ENCODE data around the gene SAMD9L. TPM values are rescaled to one million over a fixed set of nuclear protein-coding genes. Genes with fewer than 3 reads are reported as not detected.
"Not testable (repeated sequence)": the region's sequence is repeated elsewhere in the genome, so short reads cannot be mapped to it uniquely, and the experiment has no call there.

The SAMD9L gene
- total RNA-seq, 1 experiment from 2014 or later: not detected

DNA sequence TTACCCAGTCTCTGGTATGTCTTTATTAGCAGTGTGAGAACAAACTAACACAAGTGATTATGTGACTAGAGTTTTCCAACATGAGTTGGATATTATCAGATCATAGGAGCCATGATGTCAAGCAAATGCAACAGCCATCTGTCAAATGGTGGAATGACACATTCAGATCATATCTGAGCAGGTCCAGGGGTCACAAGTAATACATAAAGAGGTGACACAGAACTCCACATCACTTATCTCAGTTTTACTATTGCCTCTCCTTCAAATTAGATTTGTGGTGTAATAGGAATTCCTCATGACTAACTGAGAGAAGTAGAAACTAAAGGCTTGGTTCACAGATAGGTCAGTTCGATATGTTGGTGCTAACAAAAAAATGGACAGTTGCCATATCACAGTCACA is 12.2 kb upstream of the SAMD9L start:
- no peak overlapping the region for H3K4me3 ChIP-seq (ENCODE audit: insufficient read depth, low read depth, low read length)
- DNase-seq: no peak
- H3K27me3 ChIP-seq (ENCODE audit: control insufficient read depth, insufficient read depth, low read length): no peaks in the 10 kb centered on the region
- no peaks in the 10 kb centered on the region for H3K36me3 ChIP-seq (replicated peaks; ENCODE audit: control insufficient read depth, insufficient read depth, low read length)

DNA sequence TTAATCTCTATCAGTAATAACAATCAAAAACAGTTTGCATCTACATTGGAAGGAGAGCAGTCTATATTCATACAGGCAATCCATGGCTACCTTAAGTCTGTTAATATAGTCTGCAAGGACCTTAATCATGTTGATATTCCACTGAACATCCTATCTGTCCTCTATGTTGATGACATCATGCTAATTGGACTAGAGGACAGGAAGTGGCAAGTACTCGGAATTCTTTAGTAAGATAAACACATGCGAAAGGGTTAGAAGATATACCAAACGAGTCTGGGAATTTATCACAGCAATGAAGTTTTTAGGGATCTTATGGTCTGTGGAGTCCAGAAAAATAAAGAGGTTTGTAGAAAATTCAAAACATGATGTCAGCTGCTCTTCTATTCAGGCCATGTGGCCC is 11.3 kb upstream of the SAMD9L start:
- DNase-seq: no peak
- H3K27me3 ChIP-seq (ENCODE audit: control insufficient read depth, insufficient read depth, low read length): no peaks in the 10 kb centered on the region
- no peak overlapping the region for H3K4me3 ChIP-seq (ENCODE audit: insufficient read depth, low read depth, low read length)
- H3K36me3 ChIP-seq (replicated peaks; ENCODE audit: control insufficient read depth, insufficient read depth, low read length): no peaks in the 10 kb centered on the region

DNA sequence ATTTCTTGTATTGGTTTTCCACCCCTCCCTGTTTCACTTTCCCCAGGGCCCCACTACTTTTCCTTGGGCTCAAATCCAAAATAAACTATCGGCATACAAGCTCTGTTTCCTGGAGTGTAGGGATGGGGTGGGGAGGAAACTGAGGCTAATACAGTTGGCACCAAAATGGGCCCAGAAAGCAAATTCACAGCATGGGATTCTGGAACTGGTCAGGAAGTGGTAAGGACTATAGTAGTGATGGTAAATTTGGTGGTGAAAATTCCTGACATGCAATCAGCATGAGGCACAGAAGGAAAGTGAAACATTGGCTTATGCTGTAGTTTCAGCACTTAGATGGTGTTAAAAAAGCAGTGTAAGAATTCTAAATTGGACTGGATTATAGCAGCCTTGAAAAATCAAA is 8.7 kb upstream of the SAMD9L start:
- Histone ChIP-seq H3K36me3 (replicated peaks; ENCODE audit: control insufficient read depth, insufficient read depth, low read length) (no peaks in the 10 kb centered on the region), H3K4me3 (ENCODE audit: insufficient read depth, low read depth, low read length) (no peak overlapping the region), H3K27me3 (ENCODE audit: control insufficient read depth, insufficient read depth, low read length) (no peaks in the 10 kb centered on the region)
- no peak for DNase-seq

DNA sequence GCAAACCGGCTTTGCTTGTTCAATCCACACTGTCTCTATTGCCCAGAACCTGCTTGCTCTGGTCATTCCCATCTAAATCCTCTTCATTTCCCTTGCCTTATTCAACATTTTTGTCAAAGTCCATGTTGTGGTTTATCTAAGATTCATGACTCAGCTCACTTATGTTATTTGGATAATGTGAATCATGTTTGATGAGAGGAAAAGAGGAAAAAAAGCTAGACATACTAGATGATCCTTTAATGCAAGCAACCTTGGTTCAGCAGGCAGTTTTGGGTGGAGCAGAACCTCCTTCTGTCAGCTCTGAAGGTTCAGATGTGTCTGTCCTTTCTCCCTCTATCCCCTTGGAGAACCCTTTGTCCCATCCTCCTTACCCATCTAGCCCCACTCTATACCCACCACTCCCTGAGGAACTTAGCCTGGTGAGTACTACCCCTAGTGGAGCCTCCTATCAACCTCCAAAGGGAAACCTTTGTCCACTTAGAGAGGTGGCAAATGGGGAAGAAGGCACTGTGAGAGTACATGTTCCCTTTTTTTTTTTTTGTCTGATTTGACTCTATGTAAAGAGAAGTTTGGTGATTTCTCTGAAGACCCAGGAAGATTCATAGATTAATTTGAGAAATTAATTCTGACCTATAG is 2.1 kb upstream of the SAMD9L start:
- Histone ChIP-seq H3K27me3 (ENCODE audit: control insufficient read depth, insufficient read depth, low read length) (no peaks in the 10 kb centered on the region), H3K36me3 (replicated peaks; ENCODE audit: control insufficient read depth, insufficient read depth, low read length) (no peaks in the 10 kb centered on the region), H3K4me3 (ENCODE audit: insufficient read depth, low read depth, low read length) (no peak overlapping the region)
- no peak for DNase-seq

DNA sequence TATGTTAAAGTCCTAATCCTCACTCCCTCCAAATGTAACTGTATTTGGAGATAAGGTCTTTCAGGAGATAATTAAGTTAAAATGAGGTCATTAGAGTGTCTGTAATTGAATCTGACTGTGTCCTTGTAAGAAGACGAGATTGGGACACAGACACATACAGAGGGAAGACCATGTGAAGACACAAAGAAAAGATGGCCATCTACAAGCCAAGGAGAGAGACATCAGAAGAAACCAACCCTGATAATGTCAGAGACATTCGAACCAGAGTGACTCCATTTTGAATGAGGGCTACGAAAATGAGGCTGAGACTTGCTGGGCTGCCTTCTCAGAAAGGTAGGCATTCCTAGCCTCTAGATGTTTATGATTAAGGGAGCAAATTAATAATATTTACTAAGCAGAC is 542 bp upstream of the SAMD9L start:
- no peaks in the 10 kb centered on the region for H3K36me3 ChIP-seq (replicated peaks; ENCODE audit: control insufficient read depth, insufficient read depth, low read length)
- no peak for DNase-seq

DNA sequence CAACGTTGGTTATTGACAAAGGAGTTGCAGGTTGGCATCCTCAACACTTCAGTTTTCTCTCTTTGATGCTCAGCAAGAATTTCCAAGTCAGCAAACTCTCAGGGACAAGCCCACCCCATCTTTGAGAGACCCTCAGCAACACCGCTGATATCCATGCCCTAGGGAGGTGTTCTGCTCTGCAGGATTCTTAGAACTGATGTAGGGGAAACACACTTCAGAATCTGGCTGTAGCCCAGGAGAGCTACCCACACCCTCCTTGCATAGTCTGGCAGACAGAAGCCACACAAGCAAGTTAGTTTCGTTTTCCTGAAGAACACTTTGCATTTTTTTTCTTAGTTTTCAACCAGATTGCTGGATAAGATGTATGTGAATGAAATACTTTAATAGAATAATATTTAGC is 822 bp downstream of the SAMD9L start:
- no peak for DNase-seq
- H3K27me3 ChIP-seq (ENCODE audit: control insufficient read depth, insufficient read depth, low read length): no peaks in the 10 kb centered on the region
- no peak overlapping the region for H3K4me3 ChIP-seq (ENCODE audit: insufficient read depth, low read depth, low read length)
- H3K36me3 ChIP-seq (replicated peaks; ENCODE audit: control insufficient read depth, insufficient read depth, low read length): no peaks in the 10 kb centered on the region

More for the DNA sequence above, 542 bp upstream of the SAMD9L start:
- H3K4me3 ChIP-seq (ENCODE audit: insufficient read depth, low read depth, low read length): no peak overlapping the region
- H3K27me3 ChIP-seq (ENCODE audit: control insufficient read depth, insufficient read depth, low read length): no peaks in the 10 kb centered on the region

DNA sequence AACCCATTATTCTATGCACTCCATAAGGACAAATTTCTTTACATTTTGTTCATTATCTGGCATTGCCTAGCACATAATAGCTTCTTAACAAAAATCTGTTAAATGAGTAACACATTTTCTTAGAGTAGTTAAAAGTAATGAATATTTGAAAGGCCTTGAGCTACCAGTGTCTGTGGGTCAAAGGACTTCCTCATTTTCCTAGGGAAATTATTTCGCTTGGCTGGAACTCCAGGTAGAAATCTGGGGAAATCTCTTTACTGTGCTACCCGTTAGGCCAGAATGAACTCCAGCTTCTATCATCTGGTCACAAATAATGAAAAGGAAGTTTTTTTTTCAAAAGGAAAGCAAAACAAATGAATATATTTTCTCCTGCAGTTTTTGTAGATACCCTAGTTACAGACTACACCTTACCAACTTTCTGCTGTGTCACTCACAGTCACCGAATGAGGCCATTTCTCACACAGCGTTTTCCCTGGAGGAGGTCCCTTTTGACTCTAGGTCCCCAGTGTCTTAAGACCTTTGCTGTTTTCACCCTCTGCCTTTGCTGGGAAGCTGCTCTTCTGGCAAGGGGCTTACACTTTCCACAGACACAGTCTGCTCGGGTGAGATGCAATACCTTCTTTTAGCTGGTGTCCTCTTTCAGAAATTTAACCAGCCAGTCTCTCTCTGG is 1.6 kb downstream of the SAMD9L start:
- DNase-seq: no peak
- Histone ChIP-seq H3K36me3 (replicated peaks; ENCODE audit: control insufficient read depth, insufficient read depth, low read length) (no peaks in the 10 kb centered on the region), H3K27me3 (ENCODE audit: control insufficient read depth, insufficient read depth, low read length) (no peaks in the 10 kb centered on the region), H3K4me3 (ENCODE audit: insufficient read depth, low read depth, low read length) (no peak overlapping the region)

DNA sequence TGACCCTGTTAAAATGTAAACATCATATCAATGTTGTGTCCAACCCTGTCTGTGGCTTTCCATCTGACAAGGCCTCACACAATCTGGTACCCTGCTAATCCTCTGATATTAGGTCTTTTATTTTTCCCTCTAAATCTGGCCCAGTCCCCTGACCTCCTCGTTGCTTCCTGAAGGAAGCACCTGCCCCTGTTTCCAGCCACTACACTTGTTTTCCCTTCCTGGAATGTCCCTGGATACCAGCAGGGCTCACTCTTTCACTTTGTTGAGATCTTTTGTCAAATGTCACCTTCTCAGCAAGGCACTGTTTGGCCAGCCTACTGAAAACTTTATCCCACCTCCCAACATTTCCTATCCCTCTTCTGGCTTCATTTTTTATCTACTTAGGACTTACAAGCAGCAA is 2.1 kb downstream of the SAMD9L start:
- Histone ChIP-seq H3K36me3 (replicated peaks; ENCODE audit: control insufficient read depth, insufficient read depth, low read length) (no peaks in the 10 kb centered on the region), H3K27me3 (ENCODE audit: control insufficient read depth, insufficient read depth, low read length) (no peaks in the 10 kb centered on the region), H3K4me3 (ENCODE audit: insufficient read depth, low read depth, low read length) (no peak overlapping the region)
- no peak for DNase-seq

DNA sequence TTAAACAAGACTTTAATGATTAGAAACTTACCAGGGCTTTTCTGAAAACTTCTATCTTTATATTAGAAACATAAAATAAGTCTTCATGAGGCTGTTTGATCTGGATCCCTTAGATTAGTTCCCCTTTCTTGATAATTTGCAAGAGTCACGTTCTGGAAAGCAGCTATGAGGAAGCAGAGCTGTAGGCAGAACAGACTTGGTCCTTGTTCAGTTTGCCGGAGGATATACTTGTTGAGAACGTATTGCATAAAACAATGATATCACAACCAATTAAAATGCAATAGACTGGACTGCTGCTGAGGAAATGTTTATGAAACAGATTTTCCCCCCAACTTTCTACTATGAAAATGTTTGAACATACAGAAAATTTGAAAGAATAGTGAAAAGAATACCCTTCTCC is 2.8 kb downstream of the SAMD9L start:
- H3K4me3 ChIP-seq (ENCODE audit: insufficient read depth, low read depth, low read length): no peak overlapping the region
- H3K36me3 ChIP-seq (replicated peaks; ENCODE audit: control insufficient read depth, insufficient read depth, low read length): no peaks in the 10 kb centered on the region
- no peak for DNase-seq
- no peaks in the 10 kb centered on the region for H3K27me3 ChIP-seq (ENCODE audit: control insufficient read depth, insufficient read depth, low read length)

DNA sequence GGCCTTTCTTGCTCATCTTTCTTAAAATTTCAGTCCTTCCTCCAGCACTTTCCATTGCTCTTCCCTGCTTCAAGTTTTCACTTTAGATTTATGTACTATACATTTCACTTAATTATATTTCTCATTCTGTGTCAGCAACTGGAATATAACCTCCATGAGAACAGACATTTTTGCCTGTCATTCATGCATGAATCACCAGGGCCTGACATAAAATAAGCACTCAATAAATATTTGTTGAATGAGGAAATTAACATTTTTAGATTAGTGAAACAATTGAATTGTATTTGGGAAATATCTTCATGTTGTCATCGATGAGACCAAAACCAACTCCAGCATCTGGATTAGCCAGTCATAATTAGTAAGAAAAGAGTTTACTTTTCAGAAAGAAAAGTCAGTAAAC is 6.1 kb downstream of the SAMD9L start:
- no peaks in the 10 kb centered on the region for H3K27me3 ChIP-seq (ENCODE audit: control insufficient read depth, insufficient read depth, low read length)
- no peak for DNase-seq
- no peaks in the 10 kb centered on the region for H3K36me3 ChIP-seq (replicated peaks; ENCODE audit: control insufficient read depth, insufficient read depth, low read length)
- H3K4me3 ChIP-seq (ENCODE audit: insufficient read depth, low read depth, low read length): no peak overlapping the region

DNA sequence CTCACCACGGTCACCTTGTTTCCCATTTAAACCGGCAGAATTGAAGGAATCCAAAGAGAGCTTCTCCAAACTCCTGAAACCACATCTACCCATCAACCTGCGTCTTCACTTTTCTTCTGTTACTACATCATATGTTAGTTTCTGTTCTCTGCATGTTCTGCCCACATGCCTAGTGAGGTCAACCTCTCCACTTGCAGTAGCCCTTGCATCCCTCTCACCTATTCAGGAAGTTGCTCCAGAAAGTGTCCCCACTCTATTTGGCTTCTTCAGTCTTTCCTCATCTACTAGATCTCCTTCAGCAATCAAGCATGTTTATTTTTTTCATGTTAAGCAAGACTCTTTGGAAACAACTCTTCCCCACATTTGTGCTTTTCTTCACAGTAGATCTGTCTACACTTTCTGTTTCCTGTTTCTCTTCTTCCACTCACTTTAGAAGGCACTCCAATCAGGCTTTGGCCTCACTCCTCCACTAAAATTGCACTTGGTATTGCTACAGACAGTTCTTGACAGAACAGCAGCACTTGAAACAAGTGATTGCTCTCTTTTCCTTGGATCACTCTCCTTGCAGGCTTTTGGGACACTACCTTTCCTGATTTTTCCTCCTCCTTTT is 7.5 kb downstream of the SAMD9L start:
- DNase-seq: no peak
- Histone ChIP-seq H3K36me3 (replicated peaks; ENCODE audit: control insufficient read depth, insufficient read depth, low read length) (no peaks in the 10 kb centered on the region), H3K4me3 (ENCODE audit: insufficient read depth, low read depth, low read length) (no peak overlapping the region), H3K27me3 (ENCODE audit: control insufficient read depth, insufficient read depth, low read length) (no peaks in the 10 kb centered on the region)

DNA sequence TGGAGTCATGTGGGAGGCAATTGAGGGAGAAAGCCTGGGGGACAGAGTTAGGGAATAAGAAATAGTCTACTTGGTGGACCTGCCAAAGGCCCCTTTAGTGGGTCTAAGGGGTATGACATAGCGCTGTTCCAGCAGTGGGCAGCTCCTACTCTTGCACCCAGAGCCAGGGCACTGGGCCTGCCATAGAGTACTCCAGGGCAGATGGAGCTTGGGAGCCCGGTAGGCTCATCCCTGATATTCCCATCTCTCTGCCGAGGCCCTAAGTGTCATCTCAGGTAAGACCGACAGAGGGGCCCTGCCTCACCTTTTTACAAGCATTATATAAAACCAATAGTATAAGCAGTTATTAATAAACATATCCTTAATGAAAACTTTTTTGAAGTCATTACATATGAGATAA is 9.6 kb downstream of the SAMD9L start:
- DNase-seq: no peak
- no peaks in the 10 kb centered on the region for H3K27me3 ChIP-seq (ENCODE audit: control insufficient read depth, insufficient read depth, low read length)
- no peak overlapping the region for H3K4me3 ChIP-seq (ENCODE audit: insufficient read depth, low read depth, low read length)
- H3K36me3 ChIP-seq (replicated peaks; ENCODE audit: control insufficient read depth, insufficient read depth, low read length): no peaks in the 10 kb centered on the region

DNA sequence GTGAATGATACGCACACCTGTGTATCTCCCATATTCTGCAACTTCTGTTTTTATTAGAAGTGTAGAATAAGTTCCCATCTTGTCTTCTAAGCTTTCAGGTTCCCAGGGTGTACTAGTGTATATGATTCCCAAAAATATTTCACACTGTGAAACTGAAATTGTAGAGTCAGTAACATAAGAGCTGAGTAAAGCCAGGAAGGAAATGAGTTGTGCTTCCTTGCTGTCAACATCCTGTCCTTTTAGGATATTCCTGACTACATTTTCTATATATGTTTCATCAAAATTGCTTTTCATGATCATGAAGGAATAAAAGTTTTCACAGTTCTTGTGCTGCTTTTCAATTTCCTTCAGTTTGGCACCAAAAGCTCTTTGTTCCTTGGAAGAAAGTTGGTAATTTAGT is 15.2 kb downstream of the SAMD9L start:
- Histone ChIP-seq H3K4me3 (ENCODE audit: insufficient read depth, low read depth, low read length) (no peak overlapping the region), H3K27me3 (ENCODE audit: control insufficient read depth, insufficient read depth, low read length) (no peaks in the 10 kb centered on the region)

DNA sequence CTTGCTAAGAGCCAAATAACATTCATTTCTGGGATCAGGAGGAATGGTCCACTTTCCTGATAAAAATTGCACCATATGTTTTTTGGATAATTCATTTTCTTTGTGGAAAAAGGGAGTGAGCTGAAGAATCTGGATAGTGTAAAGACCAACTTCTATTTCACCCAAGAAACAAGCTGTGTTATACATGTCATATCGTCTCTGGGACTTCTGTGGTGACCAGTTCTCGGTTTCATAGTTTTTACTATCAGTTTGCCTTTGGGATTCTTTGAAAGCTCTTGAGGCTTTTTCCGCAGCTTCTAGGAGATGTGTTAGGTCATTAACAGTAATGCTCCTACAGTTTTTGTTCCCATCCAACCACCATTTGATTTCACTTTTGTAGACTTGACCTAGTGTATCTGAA is 16.0 kb downstream of the SAMD9L start:
- H3K27me3 ChIP-seq (ENCODE audit: control insufficient read depth, insufficient read depth, low read length): no peaks in the 10 kb centered on the region

More for the DNA sequence above, 15.2 kb downstream of the SAMD9L start:
- DNase-seq: no peak
- H3K36me3 ChIP-seq (replicated peaks; ENCODE audit: control insufficient read depth, insufficient read depth, low read length): no peaks in the 10 kb centered on the region

DNA sequence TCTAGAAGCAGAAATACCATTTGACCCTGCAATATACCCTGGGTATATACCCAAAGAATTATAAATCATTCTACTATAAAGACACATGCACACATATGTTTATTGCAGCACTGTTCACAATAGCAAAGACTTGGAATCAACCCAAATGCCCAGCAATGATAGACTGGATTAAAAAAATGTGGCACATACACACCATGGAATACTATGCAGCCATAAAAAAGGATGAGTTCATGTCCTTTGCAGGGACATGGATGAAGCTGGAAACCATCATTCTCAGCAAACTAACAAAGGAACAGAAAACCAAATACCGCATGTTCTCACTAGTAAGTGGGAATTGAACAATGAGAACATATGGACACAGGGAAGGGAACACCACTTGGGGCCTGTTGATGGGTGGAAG is 21.2 kb downstream of the SAMD9L start:
- DNase-seq; H3K4me3 ChIP-seq (ENCODE audit: insufficient read depth, low read depth, low read length); H3K27me3 ChIP-seq (ENCODE audit: control insufficient read depth, insufficient read depth, low read length); H3K36me3 ChIP-seq (replicated peaks; ENCODE audit: control insufficient read depth, insufficient read depth, low read length): not testable (repeated sequence)

More for the DNA sequence above, 16.0 kb downstream of the SAMD9L start:
- DNase-seq: no peak
- H3K36me3 ChIP-seq (replicated peaks; ENCODE audit: control insufficient read depth, insufficient read depth, low read length): no peaks in the 10 kb centered on the region
- H3K4me3 ChIP-seq (ENCODE audit: insufficient read depth, low read depth, low read length): no peak overlapping the region

Data from H7 (cell line).